22Rv1 (cell line): ENCODE measurements around the gene RECQL.

Source experiments
- CTCF ChIP-seq: fragments of 450-650 bp; IDR thresholded peaks from 2 replicates; pipeline ENCODE4 v1.5.1; 2017; ENCODE audit warnings: mild to moderate bottlenecking
- ZFX ChIP-seq: fragments of 450-650 bp; IDR thresholded peaks from 2 replicates; pipeline ENCODE4 v1.6.1; 2017; ENCODE audit warnings: antibody characterized with exemption, borderline replicate concordance

GRCh38 chr12:21428241-21428640 lies 73.2 kb downstream of the RECQL start:
- TF ChIP-seq CTCF: no peak
- no peak for TF ChIP-seq ZFX
